Measurements from ENCODE around the gene PFKFB1.

DNA sequence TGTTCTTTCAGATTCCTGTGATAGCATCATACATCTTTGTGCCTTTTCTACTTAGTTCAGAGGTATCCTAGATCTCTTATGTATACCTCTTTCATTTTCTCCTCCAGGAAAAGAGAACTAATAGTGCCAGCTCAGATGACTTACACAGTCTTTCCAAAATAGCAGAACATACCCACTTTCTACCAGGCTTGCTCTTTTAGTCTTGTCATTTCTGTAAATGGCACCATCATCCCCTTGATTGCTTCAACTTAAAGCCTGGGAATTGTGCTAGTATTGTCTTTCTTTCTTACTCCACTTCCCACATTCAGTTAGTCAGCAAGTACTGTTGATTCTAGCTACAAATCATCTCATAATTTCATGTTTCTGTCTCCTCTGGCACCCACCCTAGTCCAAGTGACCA lies 11.3 kb upstream of the PFKFB1 start:
- TF ChIP-seq POLR2AphosphoS5 (IDR thresholded peaks at IDR 0.05; ENCODE audit: borderline replicate concordance, low read depth, low read length): no peak
- no peak for TF ChIP-seq EZH2 (IDR thresholded peaks at IDR 0.05)
- TF ChIP-seq FOXP2 (optimal IDR thresholded peaks at IDR 0.05; ENCODE audit: control extremely low read depth, extremely low read length, insufficient read depth): no peak

All from SK-N-MC (cell line).